GM21619 (cell line): ENCODE data around the gene STAT6.
"Not testable (repeated sequence)": the region's sequence is repeated elsewhere in the genome, so short reads cannot be mapped to it uniquely, and the experiment has no call there.

Experiments
- ATAC-seq: cut with Tn5 transposase; IDR thresholded peaks from one replicate; pipeline ENCODE4 v1.9.1; 2021; ENCODE audit not compliant: unreplicated experiment

STAT6 gene

GRCh38 chr12:57127101-57127725, 16.1 kb upstream of the STAT6 start:
- no peak for ATAC-seq

- no peak for ATAC-seq
Measured at GRCh38 chr12:57126561-57126960, 15.4 kb upstream of the STAT6 start.

GRCh38 chr12:57126061-57126460, 14.9 kb upstream of the STAT6 start:
- no peak for ATAC-seq

GRCh38 chr12:57124261-57124877, 13.2 kb upstream of the STAT6 start:
- ATAC-seq: no peak

- ATAC-seq: no peak
Measured at GRCh38 chr12:57123813-57124212, 12.7 kb upstream of the STAT6 start.

GRCh38 chr12:57120718-57121117, 9.6 kb upstream of the STAT6 start:
- ATAC-seq: not testable (repeated sequence)

GRCh38 chr12:57119294-57120085, 8.3 kb upstream of the STAT6 start:
- no peak for ATAC-seq

GRCh38 chr12:57118711-57119271, 7.6 kb upstream of the STAT6 start:
- peak; percentile 50 for ATAC-seq

GRCh38 chr12:57116580-57117281, 5.6 kb upstream of the STAT6 start:
- no peak for ATAC-seq

GRCh38 chr12:57112492-57113294, 1.5 kb upstream of the STAT6 start:
- peak; percentile 53 for ATAC-seq

GRCh38 chr12:57110104-57111030, 795 bp downstream of the STAT6 start:
- peak; percentile 40 for ATAC-seq

GRCh38 chr12:57109207-57110103, 1.7 kb downstream of the STAT6 start:
- no peak for ATAC-seq

GRCh38 chr12:57107456-57108155, 3.6 kb downstream of the STAT6 start:
- no peak for ATAC-seq

GRCh38 chr12:57106021-57106708, 5.0 kb downstream of the STAT6 start:
- ATAC-seq: no peak

GRCh38 chr12:57105011-57105753, 6.0 kb downstream of the STAT6 start:
- ATAC-seq: no peak

- ATAC-seq: no peak
Measured at GRCh38 chr12:57104292-57104910, 6.8 kb downstream of the STAT6 start.
